Esophagus squamous epithelium (tissue), 5 donors: ENCODE data around the gene QKI. TPM values are rescaled to one million over a fixed set of nuclear protein-coding genes. Genes with fewer than 3 reads are reported as not detected.

Experiments used
- DNase-seq: peaks from one replicate; lab custom pipeline; 2025; lab: John Stamatoyannopoulos, UW
- H3K27ac ChIP-seq, 4 donors: fragments of 200-600 bp; sonication (generic); one replicate each; pipeline ENCODE4 v1.5.1; 2016 to 2019; ENCODE audit warnings: mild to moderate bottlenecking in 1 of 4
- H3K27me3 ChIP-seq, 4 donors: fragments of 200-600 bp; sonication (generic); 1 replicate in 3 of 4; 2 replicates in 1 of 4; pipeline versions ENCODE4 v1.5.1 to v1.6.0; 2017 to 2021; ENCODE audit warnings: antibody characterized with exemption in 1 of 4
- H3K36me3 ChIP-seq, 3 donors: fragments of 200-600 bp; sonication (generic); one replicate each; pipeline ENCODE4 v1.5.1; 2016 to 2019
- H3K4me1 ChIP-seq, 3 donors: fragments of 200-600 bp; sonication (generic); one replicate each; pipeline ENCODE4 v1.5.1; 2017 to 2019
- H3K4me3 ChIP-seq, 4 donors: fragments of 200-600 bp; sonication (generic); 1 replicate in 3 of 4; 2 replicates in 1 of 4; pipeline ENCODE4 v1.5.1; 2016 to 2019; ENCODE audit warnings: mild to moderate bottlenecking in 2 of 4, moderate library complexity in 1 of 4
- H3K9me3 ChIP-seq, 3 donors: fragments of 200-600 bp; sonication (generic); one replicate each; pipeline ENCODE4 v1.5.1; 2016 to 2019
- CTCF ChIP-seq, 6 experiments: fragments of 450-650 bp in 4 of 6; fragments of 200-600 bp in 2 of 6; sonication (generic) in 2 of 6; IDR thresholded peaks; one replicate each; pipeline ENCODE4 v1.5.1; 2016 to 2019; ENCODE audit warnings: antibody characterized with exemption in 6 of 6, mild to moderate bottlenecking in 4 of 6, moderate library complexity in 4 of 6
- POLR2A ChIP-seq, 4 donors: fragments of 450-650 bp; IDR thresholded peaks; one replicate each; pipeline ENCODE4 v1.6.1; 2017; ENCODE audit warnings: antibody characterized with exemption in 4 of 4, mild to moderate bottlenecking in 4 of 4, moderate library complexity in 3 of 4
- WGBS, 2 donors: methylation state at CpG; one replicate each; pipeline ENCODE4 v1.1.5; 2018; 5-methylcytosine and 5-hydroxymethylcytosine counted together
- intact Hi-C: fragments of 100-400 bp; cut with DNase I; formaldehyde crosslinking; loops from one replicate; pipeline ENCODE4 v1.15.0; 2022
- total RNA-seq, 4 donors: library from RNA; depleted of rRNA; stranded (reverse); fragments of >200 nt; gene quantifications; one replicate each; pipeline ENCODE4 v1.1.0, GENCODE V29; 2016
- donor health status: DM: yes; HTN: yes; CAD: no.

The QKI gene
- total RNA-seq, 4 donors from 2014 or later, result 46.2 to 149 (median 65.4) TPM

- WGBS, 2 donors, result 74 to 85% methylated on average over 5 of the region's 5 CpGs
- no peak for DNase-seq
- H3K9me3 ChIP-seq, result no peaks in the 10 kb centered on the region
- peaks cover 0 to 69% (median 24%) of the 10 kb centered on the region in 3 donors for H3K4me1 ChIP-seq
- no peaks in the 10 kb centered on the region for H3K27me3 ChIP-seq
- no peak overlapping the region for H3K4me3 ChIP-seq
- peaks cover 0 to 14% (median 0%) of the 10 kb centered on the region in 3 donors for H3K36me3 ChIP-seq
- TF ChIP-seq CTCF (IDR thresholded peaks at IDR 0.05) (no peak), POLR2A (IDR thresholded peaks at IDR 0.05) (no peak)
- no peak overlapping the region for H3K27ac ChIP-seq
- intact Hi-C loops, result no loop called here
Measured at GRCh38 chr6:163532526-163533078, 118.1 kb downstream of the QKI start.

- TF ChIP-seq CTCF (IDR thresholded peaks at IDR 0.05), result no peak
- TF ChIP-seq POLR2A (IDR thresholded peaks at IDR 0.05), result no peak
- no peak overlapping the region for H3K4me3 ChIP-seq
Measured at GRCh38 chr6:163533443-163533842, 118.9 kb downstream of the QKI start.

GRCh38 chr6:163536770-163537169 is 122.3 kb downstream of the QKI start:
- intact Hi-C loops, result no loop called here
- Histone ChIP-seq H3K27me3 (no peaks in the 10 kb centered on the region), H3K4me3 (no peak overlapping the region), H3K36me3 (peaks cover 0 to 17% (median 0%) of the 10 kb centered on the region in 3 donors), H3K9me3 (no peaks in the 10 kb centered on the region), H3K4me1 (peaks cover 0 to 42% (median 0%) of the 10 kb centered on the region in 3 donors), H3K27ac (no peak overlapping the region)
- WGBS, 2 donors, result 94 to 96% methylated on average over 3 of the region's 3 CpGs
- TF ChIP-seq CTCF (IDR thresholded peaks at IDR 0.05) (no peak), POLR2A (IDR thresholded peaks at IDR 0.05) (no peak)
- DNase-seq, result no peak

More at GRCh38 chr6:163533443-163533842, 118.9 kb downstream of the QKI start:
- Histone ChIP-seq H3K4me1 (peaks cover 0 to 60% (median 20%) of the 10 kb centered on the region in 3 donors), H3K9me3 (no peaks in the 10 kb centered on the region), H3K36me3 (peaks cover 0 to 17% (median 0%) of the 10 kb centered on the region in 3 donors), H3K27me3 (no peaks in the 10 kb centered on the region), H3K27ac (no peak overlapping the region)
- intact Hi-C loops, result no loop called here
- DNase-seq, result no peak
- 60 to 76% methylated on average over 2 of the region's 2 CpGs for WGBS, 2 donors

GRCh38 chr6:163538331-163538730 is 123.8 kb downstream of the QKI start:
- Histone ChIP-seq H3K4me3 (no peak overlapping the region), H3K9me3 (no peaks in the 10 kb centered on the region), H3K27ac (no peak overlapping the region), H3K27me3 (no peaks in the 10 kb centered on the region), H3K4me1 (peaks cover 0 to 27% (median 0%) of the 10 kb centered on the region in 3 donors), H3K36me3 (peaks cover 0 to 17% (median 0%) of the 10 kb centered on the region in 3 donors)
- WGBS, 2 donors, result 89 to 93% methylated on average over 5 of the region's 5 CpGs
- no peak for DNase-seq
- intact Hi-C loops, result no loop called here
- no peak for TF ChIP-seq POLR2A (IDR thresholded peaks at IDR 0.05)
- no peak for TF ChIP-seq CTCF (IDR thresholded peaks at IDR 0.05)

GRCh38 chr6:163539101-163539762 is 124.7 kb downstream of the QKI start:
- Histone ChIP-seq H3K9me3 (no peaks in the 10 kb centered on the region), H3K27me3 (no peaks in the 10 kb centered on the region), H3K27ac (no peak overlapping the region), H3K4me3 (no peak overlapping the region), H3K36me3 (peaks cover 0 to 17% (median 0%) of the 10 kb centered on the region in 3 donors), H3K4me1 (peaks cover 0 to 20% (median 0%) of the 10 kb centered on the region in 3 donors)
- 72 to 81% methylated on average over 5 of the region's 5 CpGs for WGBS, 2 donors
- TF ChIP-seq POLR2A (IDR thresholded peaks at IDR 0.05) (no peak), CTCF (IDR thresholded peaks at IDR 0.05) (no peak)
- DNase-seq, result no peak
- intact Hi-C loops, result no loop called here
